GM21723 (cell line): Measurements from ENCODE around the gene PRCP.

Source experiments
- ATAC-seq: cut with Tn5 transposase; IDR thresholded peaks from one replicate; pipeline ENCODE4 v1.9.1; 2021; ENCODE audit warnings: mild to moderate bottlenecking, moderate library complexity; ENCODE audit not compliant: unreplicated experiment

PRCP gene

DNA sequence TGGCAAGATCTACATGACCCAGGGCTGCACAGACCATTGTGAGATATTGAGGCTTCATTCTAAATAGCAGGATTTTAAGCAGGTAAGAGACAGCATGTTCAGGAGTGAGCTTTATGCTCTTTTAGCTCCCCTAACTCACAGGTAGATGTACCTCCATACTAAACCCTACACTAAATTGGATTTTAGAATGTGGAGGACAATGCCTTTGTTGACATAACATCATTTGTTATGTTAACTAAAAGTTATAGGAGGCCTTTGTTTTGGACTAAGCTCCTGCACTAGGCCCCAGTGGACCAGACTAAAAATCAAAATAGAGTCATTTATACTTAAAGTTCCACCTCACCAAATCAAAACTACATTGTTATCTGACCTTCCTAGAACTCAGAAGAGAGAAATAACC lies 8.1 kb upstream of the PRCP start:
- ATAC-seq: no peak

DNA sequence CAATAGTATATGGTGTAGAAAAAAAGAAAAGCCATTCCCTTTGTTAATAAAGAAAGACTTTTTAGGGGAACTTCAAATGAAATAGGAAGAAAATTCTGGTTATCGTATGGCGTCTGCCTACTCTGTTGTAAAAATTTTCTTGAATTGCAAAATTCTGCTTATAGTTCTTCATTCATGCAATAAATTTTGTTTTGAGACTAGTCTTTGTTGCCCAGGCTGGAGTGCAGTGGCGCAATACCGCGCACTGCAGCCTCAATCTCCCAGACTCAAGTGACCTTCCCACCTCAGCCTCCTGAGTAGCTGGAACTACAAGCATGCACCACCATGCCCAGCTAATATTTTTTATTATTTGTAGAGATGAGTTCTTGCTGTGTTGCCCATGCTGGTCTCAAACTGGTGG lies 7.1 kb upstream of the PRCP start:
- ATAC-seq: no peak

DNA sequence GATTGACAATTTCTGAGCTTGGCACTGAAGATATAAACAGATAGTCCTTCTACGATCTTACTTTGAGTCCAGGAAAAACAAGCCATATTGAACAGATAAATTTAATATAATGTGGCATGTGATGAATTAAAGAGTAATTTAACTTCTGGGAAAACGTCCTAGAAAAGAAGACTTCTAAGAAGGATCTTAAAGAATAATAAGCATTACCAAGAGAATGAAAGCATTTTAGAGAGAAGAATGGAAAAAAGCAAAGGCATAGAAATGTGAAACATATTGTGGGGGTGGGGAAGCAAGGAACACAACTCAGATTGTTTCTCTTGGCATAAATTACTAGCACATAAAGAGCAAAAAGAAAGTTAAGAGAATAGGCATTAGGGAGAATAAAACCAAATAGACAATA lies 6.7 kb upstream of the PRCP start:
- no peak for ATAC-seq

DNA sequence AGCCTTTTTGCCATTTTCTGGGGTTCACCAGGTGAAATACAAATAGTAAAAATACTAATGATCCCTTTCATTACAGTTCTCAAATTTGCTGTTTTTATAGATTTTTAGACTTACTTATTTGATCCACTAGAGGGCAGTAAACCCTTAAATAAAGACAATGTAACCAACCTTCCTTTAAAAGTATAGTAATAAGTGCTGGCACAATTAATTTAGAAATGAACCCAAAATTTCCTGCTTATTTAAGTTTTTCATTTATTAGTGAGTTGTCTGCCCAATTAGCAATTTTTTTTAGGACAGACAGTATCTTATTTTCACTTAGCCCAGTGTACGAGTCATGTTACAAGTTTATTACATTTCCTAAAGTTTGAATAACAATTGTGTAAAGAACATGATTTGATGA lies 6.0 kb upstream of the PRCP start:
- ATAC-seq: no peak

DNA sequence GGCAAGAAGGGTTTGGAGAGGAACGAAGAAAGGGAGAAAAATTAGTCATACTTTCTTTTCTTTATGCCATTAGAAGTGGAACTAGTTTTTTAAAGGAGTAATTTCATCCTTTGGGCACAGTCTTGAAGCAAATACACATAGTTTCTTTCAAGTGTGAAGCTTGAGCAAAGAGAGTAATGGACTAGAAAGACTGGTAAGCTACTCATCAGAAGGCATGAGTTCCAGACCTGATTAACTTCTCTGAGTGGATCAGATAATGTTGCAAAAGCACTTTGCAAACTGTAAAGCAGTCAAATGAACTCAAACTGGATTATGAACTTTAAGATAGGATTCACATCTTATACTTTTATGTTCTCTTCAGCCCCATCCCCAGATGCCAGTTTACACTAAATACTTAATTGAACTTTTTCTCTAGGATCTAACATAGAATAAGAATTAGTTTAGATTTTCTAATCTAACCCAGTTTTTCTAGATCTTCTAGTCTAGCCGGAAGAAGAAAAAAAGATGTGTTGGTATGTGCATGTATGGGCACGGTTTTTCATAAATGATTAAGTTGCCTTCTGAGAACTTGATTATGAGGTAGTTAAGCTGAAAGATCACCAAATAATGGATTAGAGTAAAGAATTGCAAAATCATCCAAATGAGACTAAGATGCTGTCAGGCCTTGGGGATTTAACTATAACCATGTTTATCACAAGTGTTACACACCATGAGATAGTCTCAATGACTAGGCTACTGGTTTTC lies 3.8 kb upstream of the PRCP start:
- ATAC-seq: no peak

DNA sequence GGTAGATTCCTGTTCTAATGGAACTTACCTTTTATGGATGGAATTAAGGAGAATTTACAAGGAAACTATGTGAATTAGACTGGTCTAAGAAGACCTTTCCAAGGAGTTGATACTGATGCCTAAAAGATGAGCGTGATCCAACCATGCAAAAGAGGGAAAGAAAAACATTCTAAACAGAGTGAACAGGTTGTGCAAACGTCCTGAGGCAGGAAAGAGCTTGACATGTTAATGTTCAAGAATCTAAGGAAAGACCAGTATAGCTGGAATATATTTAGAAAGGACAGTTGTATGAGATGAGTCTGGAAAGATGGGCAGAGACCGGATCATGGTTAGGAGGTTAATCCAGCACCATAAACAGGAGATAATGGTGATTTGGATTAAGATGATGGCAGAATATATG lies 2.6 kb upstream of the PRCP start:
- no peak for ATAC-seq

DNA sequence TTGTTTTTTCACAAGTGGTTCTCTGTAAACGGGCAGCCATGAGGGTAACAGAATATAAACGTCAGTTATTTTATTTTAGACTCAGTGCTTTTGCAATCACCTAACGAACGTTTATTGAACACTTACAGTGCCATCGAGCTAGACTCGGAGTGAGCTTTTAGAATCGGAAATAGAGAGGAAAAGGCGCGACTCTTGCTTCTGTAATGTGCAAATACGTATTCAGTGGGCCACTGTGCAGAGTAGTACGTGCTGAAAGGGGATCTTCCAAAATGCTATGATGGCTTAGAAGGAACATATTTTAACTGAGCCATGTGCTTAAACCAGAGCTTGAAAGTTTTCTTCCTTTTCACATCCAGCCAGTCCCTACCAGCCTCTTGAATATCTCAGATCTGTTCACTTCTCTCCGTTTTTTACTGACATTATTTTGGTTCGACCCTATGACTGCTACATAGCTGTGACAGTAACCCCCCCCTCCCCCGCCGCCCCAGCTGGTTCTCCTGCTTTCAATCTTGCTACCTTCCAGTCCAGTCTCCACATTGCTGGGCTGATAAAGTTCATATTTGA lies 1.8 kb upstream of the PRCP start:
- no peak for ATAC-seq

DNA sequence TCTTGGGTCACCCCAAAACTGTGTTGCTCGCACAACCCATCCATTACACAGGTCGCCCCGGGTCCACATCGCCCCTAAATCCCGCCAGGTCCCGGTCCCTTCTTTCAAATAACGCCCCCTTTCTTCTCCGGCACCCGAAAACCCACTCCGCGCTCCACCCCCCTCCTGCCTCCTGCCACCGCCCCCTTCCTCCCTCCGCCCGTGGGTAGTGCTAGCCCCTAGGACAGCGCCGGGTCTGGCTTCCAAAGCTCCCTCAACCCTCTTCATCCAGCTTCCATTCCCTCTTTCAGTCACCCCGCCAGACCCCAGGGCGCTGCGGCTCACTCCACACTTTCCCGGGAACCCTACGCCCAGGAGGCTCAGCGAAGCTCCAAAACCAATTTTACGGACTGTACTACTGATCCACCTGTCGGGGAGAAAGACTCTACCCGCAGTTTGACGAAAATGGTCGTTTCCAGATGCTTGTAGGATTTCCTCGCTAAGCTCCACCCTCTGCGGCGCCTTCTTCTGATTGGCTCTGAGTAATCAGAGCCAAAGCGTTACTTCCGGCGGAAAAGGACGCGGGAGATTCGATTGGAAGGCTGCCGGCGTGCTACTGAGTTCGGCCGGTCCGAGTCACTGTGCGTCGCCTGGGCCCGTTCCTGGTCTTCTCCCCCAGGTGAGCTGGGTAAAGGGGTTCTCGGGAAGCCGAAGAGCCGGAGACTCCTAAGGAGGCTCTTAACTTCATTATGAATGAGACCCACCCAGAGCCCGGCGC lies 1.1 kb upstream of the PRCP start, which contains the start of gene DDIAS:
Gene DDIAS, plus strand, starts transcription at position 572 of the 757 bp plus-strand sequence. CDS start 13,003 bp downstream, outside the sequence.
- peak; percentile 66 for ATAC-seq

DNA sequence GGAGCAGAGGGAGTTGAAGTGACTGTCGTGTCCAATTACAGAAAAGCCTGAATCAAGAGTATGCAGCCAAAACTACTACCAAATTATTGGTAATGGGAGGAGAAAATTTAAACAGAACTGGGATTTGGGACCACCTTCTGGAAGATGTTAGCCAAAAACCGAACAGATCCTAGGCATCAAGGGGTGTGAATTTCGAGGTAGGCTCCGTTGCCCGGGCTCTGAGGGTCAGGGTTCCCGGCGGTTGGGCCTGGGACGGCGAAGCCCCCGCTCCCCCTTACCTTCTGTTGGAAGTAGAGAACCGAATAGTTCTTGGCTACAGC lies 313 bp downstream of the PRCP start:
- peak; percentile 5 for ATAC-seq

DNA sequence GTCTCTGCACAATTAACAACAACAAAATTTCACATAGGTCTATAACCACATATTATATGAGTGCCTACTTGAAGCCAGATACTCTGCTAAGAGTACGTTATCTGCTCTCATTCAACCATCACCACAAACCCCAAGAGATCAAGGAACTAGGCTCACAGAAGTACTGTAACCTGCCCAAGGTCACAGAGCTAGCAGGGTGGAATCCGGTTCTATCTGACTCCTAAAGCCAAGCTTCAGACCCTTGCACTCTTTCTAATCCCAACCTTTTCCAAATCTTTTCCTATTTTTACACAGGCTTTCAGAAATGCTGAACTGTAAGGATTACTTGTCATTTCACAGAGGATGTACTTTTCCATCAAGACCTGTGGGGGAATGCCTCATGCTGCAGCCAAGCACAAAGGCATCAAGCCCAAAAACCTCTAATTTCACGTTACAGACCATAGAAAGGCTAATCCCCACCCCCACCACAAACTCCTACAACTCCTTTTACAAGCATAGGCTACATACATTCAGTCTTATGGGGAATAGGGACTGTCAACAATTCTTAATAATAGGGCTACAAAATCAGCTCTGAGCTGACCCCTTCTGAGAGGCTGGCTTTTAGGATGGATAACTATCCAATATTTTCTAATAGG lies 927 bp downstream of the PRCP start:
- ATAC-seq: no peak

DNA sequence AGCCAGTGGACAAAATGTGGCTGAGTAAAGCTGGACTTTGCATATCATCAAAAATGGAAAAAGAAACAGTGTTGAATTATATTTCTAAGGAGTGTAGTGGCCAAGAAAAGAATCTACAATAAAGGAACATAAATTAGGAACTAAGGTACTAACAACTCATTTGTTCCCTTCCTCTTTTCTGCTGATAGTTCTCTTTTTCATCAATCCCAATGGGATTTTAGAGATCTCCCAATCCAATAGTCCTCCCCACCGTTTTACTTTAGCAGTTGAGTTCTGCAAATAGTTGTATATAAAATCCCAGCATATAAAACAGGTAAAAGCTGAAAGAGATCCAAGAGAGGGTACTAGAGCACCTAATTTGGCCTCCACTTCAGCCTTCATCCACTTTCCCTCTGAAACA lies 2.0 kb downstream of the PRCP start:
- ATAC-seq: no peak

DNA sequence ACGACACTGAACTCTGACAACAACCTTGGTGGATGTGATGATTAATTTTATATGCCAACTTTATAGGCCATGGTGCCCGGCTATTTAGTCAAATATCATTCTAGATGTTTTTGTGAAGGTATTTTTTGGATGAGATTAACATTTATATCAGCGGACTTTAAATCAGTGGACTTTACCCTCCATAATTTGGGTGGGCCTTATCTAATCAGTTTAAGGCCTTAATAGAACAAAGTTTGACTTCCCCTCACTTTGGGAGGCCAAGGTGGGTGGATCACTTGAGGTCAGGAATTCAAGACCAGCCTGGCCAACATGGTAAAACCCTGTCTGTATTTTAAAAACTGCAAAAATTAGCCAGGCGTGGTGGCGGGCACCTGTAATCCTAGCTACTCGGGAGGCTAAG lies 4.0 kb downstream of the PRCP start:
- no peak for ATAC-seq

DNA sequence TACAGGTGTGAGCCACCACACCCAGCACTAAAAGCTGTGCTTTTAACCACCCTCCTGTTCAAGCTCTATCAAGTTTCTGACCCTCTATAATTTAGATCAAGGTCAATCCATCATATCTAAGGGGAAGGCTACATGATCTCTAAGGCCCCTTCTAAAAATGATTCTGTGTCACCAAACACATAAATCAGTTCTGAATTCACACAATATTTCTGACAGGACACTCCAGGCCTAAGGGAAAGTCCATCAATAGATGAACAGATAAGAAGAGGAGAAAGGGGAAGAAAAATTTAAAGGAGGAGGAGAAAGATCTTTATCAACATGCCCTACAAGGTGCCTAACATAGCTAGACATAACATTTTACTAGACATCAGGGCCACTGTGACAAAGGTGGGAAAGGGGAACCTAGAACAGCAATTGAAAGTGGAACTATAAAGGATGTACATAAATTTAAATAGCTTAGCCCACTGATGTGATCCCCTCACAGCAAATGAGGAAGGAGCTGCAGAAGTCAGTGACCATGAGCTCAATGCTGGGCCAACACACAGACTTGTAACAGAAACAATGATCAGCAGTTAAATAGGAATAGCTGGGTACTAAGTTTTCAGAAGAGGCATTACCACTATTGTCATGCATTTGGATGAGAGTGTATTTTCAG lies 4.7 kb downstream of the PRCP start:
- ATAC-seq: no peak

DNA sequence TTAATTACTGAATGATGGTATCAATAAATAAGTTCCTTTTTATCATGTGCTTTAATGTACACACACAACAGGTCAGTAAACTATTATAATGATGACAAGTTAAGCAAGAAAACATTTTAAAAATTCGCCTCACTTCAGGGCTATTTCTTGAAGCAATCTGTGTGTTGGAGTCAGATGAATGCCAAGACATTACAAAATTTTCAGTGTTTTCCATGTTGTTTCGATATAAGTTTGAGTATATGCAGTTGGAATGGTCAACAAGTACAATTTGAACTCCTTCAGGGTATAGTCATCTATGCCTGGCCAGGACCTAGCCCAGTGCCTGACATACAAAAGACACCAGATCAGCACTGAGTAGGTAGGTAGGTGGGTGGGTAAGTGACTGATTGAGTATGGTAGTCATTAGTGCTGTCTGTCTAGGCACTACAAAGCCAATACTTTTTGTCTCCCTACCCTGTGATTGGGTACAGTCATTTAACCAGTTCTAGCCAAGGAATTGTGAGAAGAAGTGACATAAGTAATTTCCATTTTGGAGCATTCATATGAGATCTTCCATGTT lies 7.5 kb downstream of the PRCP start:
- ATAC-seq: no peak

DNA sequence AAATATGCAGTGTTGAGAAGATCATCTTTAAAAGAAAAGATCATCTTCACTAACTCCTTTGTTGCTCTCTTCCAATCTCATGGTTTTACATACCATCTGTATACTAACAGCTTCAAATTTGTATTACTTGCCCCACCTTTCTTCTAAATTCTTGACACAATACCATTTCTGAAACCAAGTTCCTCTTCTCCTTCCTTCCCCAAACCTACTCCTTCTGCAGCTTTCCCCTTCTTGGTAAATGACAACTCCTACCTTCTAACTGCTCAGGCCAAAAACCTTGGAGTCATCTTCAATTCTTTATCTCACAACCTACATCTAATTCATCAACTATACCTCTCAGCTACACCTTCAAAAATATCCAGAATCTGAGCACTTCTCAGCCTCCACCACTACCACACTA lies 9.3 kb downstream of the PRCP start:
- ATAC-seq: no peak

DNA sequence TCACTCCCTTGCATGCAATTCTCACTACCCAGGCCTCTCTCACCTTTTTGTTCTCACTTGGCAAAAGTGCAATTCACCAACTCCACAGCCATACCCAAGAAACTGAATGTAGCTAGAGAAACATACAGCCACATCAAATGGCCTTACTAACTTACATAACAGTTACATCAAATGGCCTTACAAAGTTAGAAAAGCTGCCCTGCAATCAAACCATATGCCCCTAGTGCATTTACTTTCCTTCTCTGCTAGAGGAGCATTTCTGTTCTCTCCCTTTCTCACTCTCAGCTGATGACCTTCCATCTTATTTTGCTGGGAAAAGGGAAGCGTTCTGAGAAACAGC lies 10.3 kb downstream of the PRCP start:
- ATAC-seq: no peak

DNA sequence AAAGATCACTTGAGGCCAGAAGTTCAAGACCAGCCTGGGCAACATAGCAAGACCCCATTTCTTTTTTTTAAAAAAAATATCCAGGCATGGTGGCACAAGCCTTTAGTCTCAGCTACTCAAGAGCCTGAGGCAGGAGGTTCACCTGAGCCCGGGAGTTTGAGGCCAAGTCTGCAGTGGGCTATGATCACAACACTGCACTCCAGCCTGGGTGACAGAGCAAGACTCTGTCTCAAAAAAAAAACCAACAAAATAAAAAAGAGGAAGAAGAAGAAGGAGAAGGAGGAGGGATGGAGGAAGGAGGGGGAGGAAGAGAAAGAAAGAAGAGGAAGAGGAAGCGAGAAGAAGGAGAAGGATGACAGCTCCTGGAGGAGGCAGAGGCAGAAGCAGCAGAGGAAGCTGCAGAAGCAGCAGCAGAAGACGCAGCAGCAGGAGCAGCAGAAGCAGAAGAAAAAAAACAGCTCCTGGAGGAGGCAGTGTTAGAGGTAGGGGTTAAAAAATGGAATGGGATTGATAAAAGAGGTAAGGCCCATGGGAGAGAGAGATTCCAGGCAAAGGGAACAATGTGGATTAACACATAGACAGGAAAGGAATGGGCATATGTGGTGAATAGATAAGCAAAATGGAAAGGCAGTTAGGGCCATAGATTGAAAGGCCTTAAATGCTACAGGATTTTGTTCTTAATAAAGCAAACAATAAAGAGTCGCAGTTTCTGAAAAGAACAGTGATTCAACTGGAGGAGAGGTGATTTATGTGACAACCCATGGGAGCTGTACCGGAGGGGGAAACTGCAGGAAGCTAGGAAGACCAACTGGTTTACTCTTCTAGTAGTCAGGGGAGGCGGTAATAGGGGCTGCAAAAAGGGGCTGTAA lies 10.9 kb downstream of the PRCP start:
- ATAC-seq: no peak

DNA sequence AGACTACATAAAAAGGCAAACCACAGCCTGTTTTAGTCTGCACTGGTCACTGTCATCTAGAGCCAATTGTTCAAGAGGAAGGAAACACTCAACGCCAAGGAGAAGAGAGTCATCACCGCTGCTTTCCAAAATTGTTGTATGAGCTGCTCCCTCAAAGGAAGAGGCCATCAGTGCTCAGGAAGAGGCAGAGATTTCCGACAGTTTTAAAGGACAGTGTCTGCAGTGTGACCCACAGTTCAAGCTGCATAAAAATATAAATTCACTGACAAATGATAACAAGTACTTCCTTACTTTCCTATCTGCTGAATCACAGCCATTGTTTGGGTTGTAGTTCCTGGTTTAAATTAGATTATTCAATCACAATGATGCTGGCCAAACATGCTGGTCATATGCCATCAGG lies 16.4 kb downstream of the PRCP start:
- ATAC-seq: no peak

DNA sequence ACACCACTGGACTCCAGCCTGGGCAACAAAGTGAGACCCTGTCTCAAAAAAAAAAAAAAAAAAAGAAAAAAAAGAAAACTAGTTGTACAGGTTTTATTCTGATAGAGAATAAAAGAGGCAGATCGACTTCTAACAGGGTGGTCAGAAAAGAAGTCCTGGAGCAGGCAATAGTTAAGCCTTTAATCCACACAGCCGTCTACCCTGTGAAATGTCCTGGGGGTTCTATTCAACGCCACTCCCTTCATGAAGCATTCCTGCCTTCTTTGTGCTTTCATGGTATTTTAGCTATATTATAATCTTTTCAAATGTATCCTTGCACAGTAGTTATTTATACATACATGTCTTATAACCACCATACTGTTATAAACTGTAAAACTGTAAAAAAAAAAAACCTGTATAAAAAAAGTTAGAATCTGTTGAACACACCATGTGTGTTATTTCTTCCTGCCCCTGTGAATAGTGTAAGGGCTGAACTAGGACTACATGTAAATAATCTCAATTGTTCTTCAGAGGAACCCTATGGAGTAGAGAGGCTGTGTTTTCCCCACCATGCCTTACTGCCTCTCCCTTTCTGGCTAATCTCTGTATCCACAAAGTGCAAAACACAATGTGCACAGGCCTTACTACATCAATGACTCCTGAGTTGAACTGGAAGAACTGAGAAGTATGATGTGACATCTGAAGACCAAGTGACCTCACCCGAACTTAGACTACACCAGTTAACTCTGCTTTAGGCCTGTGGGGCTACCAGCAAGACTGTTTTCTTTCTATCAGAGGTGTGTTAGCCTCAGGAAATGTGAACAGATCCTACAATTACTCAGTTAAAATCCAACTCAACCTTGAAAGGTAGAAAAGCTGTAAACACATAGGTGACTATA lies 25.3 kb downstream of the PRCP start:
- ATAC-seq: no peak
